A549 (cell line): ENCODE data around the gene MRPL46. TPM values are rescaled to one million over a fixed set of nuclear protein-coding genes. Genes with fewer than 3 reads are reported as not detected.
A peak's percentile ranks its signal among the peaks of the same experiment; 100 is the strongest.

ENCODE experiments used
- ATAC-seq, 2 experiments: fragments of 200-7000 bp in 1 of 2; fragments of >200 bp in 1 of 2; cut with Nextera tagmentation in 1 of 2; cut with Tn5 transposase in 1 of 2; 3 replicates each; pipeline versions ENCODE4 v1.8.0 to v1.9.1; 2018 to 2020; ENCODE audit warnings: mild to moderate bottlenecking in 1 of 2, moderate library complexity in 1 of 2
- CTCF ChIA-PET: fragments of 300-600 bp; sonication (Branson Sonifier 250); formaldehyde crosslinking; extraction: SDS; loops from one replicate; lab custom pipeline; 2021; ENCODE audit warnings: antibody characterized with exemption, inconsistent platforms; lab: Yijun Ruan, JAX
- POLR2A ChIA-PET: fragments of 350-600 bp; formaldehyde crosslinking; extraction: SDS; loops from one replicate; lab custom pipeline; 2021; ENCODE audit warnings: antibody characterized with exemption, inconsistent platforms; lab: Yijun Ruan, JAX
- DNase-seq, 2 experiments: peaks; one replicate each; pipeline versions ENCODE4 v3.0.0 to v3.0.0-alpha.2; 2011 to 2016; ENCODE audit warnings: low read depth in 1 of 2, low spot score in 1 of 2
- FAIRE-seq: peaks from 2 replicates; lab custom pipeline; 2011; peaks lifted over from hg19 to GRCh38; lab: Jason Lieb, UNC
- H3K27ac ChIP-seq, 2 experiments: fragments of >200 bp; sonication (Bioruptor Twin); formaldehyde crosslinking; 3 replicates each; pipeline ENCODE4 v1.5.1; 2016 to 2017
- H3K4me1 ChIP-seq: fragments of >200 bp; sonication (Bioruptor Twin); formaldehyde crosslinking; 3 replicates; pipeline ENCODE4 v1.6.1; 2016
- H3K4me2 ChIP-seq: fragments of >200 bp; sonication (Bioruptor Twin); formaldehyde crosslinking; 3 replicates; pipeline ENCODE4 v1.6.1; 2016
- H3K4me3 ChIP-seq: fragments of >200 bp; sonication (Bioruptor Twin); formaldehyde crosslinking; 3 replicates; pipeline ENCODE4 v1.5.1; 2016
- H3K9me3 ChIP-seq: fragments of >200 bp; sonication (Bioruptor Twin); formaldehyde crosslinking; 3 replicates; pipeline ENCODE4 v1.6.1; 2016
- CBX2 ChIP-seq: fragments of 200-600 bp; sonication (generic); IDR thresholded peaks from 2 replicates; pipeline ENCODE4 v1.6.1; 2016; ENCODE audit warnings: low read depth, mild to moderate bottlenecking, borderline replicate concordance
- CHD4 ChIP-seq: fragments of 200-600 bp; sonication (generic); IDR thresholded peaks from 2 replicates; pipeline ENCODE4 v1.6.1; 2016; ENCODE audit warnings: antibody characterized with exemption, mild to moderate bottlenecking, borderline replicate concordance
- EHF ChIP-seq: fragments of 250-450 bp; sonication (Bioruptor Pico); IDR thresholded peaks from 2 replicates; pipeline ENCODE4 v1.5.0; 2020; ENCODE audit warnings: mild to moderate bottlenecking
- FOXS1 ChIP-seq: fragments of 250-450 bp; sonication (Bioruptor Pico); IDR thresholded peaks from 2 replicates; pipeline ENCODE4 v1.5.0; 2020; ENCODE audit warnings: mild to moderate bottlenecking, moderate library complexity
- GATA3 ChIP-seq: IDR thresholded peaks from 2 replicates; pipeline ENCODE4 v1.6.1; 2012; ENCODE audit warnings: borderline replicate concordance
- HOXB5 ChIP-seq: fragments of 250-450 bp; sonication (Bioruptor Pico); IDR thresholded peaks from 2 replicates; pipeline ENCODE4 v1.5.0; 2020; ENCODE audit warnings: mild to moderate bottlenecking, moderate library complexity
- KDM5A ChIP-seq: fragments of 200-600 bp; sonication (generic); IDR thresholded peaks from 2 replicates; pipeline ENCODE4 v1.6.1; 2016; ENCODE audit warnings: antibody characterized with exemption, mild to moderate bottlenecking
- MAZ ChIP-seq: fragments of 150-350 bp; IDR thresholded peaks from 2 replicates; pipeline ENCODE4 v1.6.1; 2014; ENCODE audit warnings: antibody characterized with exemption, low read depth, low read length, borderline replicate concordance
- MYC ChIP-seq: IDR thresholded peaks from 2 replicates; pipeline ENCODE4 v1.6.1; 2012; ENCODE audit warnings: mild to moderate bottlenecking, inconsistent platforms, low read length, improper control_type of control experiment, borderline replicate concordance
- PHF8 ChIP-seq: fragments of 200-600 bp; sonication (generic); IDR thresholded peaks from 2 replicates; pipeline ENCODE4 v1.6.1; 2016; ENCODE audit warnings: low read depth, mild to moderate bottlenecking, antibody characterized with exemption, moderate library complexity, borderline replicate concordance
- POLR2AphosphoS2 ChIP-seq: conservative IDR thresholded peaks from 2 replicates; pipeline ENCODE4 v1.6.1; 2012; ENCODE audit warnings: low read length, improper control_type of control experiment, inconsistent platforms
- RAD21 ChIP-seq, 2 experiments: fragments of >200 bp in 1 of 2; sonication (Bioruptor Twin) in 1 of 2; formaldehyde crosslinking in 1 of 2; IDR thresholded peaks in 1 of 2; conservative IDR thresholded peaks in 1 of 2; 2 replicates in 1 of 2; 3 replicates in 1 of 2; pipeline ENCODE4 v1.6.1; 2012 to 2018; ENCODE audit warnings: inconsistent platforms in 1 of 2
- RCOR1 ChIP-seq: fragments of 150-350 bp; IDR thresholded peaks from 2 replicates; pipeline ENCODE4 v1.6.1; 2014; ENCODE audit warnings: antibody characterized with exemption, low read length, low read depth
- SMC3 ChIP-seq: fragments of >200 bp; sonication (Bioruptor Twin); formaldehyde crosslinking; IDR thresholded peaks from 3 replicates; pipeline ENCODE4 v1.6.1; 2018; ENCODE audit warnings: inconsistent platforms
- TP53 ChIP-seq: fragments of 250-450 bp; sonication (Bioruptor Pico); IDR thresholded peaks from 2 replicates; pipeline ENCODE4 v1.5.0; 2021; ENCODE audit warnings: mild to moderate bottlenecking, moderate library complexity
- ZFP36 ChIP-seq: fragments of 450-650 bp; IDR thresholded peaks from 2 replicates; pipeline ENCODE4 v1.6.1; 2014; ENCODE audit warnings: borderline replicate concordance; ENCODE audit not compliant: partially characterized antibody
- ZNF302 ChIP-seq: fragments of 250-450 bp; sonication (Bioruptor Pico); IDR thresholded peaks from 2 replicates; pipeline ENCODE4 v1.9.0; 2021; ENCODE audit warnings: inconsistent platforms, mild to moderate bottlenecking, moderate library complexity
- ZSCAN20 ChIP-seq: fragments of 250-450 bp; sonication (Bioruptor Pico); IDR thresholded peaks from 2 replicates; pipeline ENCODE4 v1.8.0; 2022; ENCODE audit warnings: mild to moderate bottlenecking, moderate library complexity
- WGBS: methylation state at CpG from one replicate; pipeline ENCODE4 v1.1.6; 2017; ENCODE audit errors: missing lambda C conversion rate; 5-methylcytosine and 5-hydroxymethylcytosine counted together
- polyA plus RNA-seq, 4 experiments: library from polyadenylated mRNA; depleted of rRNA in 3 of 4; stranded (reverse); fragments of >200 nt; fragmentation: RNase III in 1 of 4; extraction: RNeasy Plus Mini Kit Qiagen cat#74134 plus additional on column Dnase treatment in 1 of 4; gene quantifications; 2 replicates in 3 of 4; 3 replicates in 1 of 4; pipeline ENCODE4 v1.2.3, GENCODE V29; 2011 to 2017
- TF ChIP-seq, protein P1 (sequence below): fragments of 450-650 bp; IDR thresholded peaks from 2 replicates; pipeline ENCODE4 v1.6.1; 2014; ENCODE audit warnings: antibody characterized with exemption
- TF ChIP-seq, protein P2 (sequence below): IDR thresholded peaks from 2 replicates; pipeline ENCODE4 v1.6.1; 2012
- TF ChIP-seq, protein P3 (sequence below): IDR thresholded peaks from 2 replicates; pipeline ENCODE4 v1.6.1; 2012; ENCODE audit warnings: low read depth, borderline replicate concordance
- TF ChIP-seq, protein P4 (sequence below): fragments of >200 bp; sonication (Bioruptor Twin); formaldehyde crosslinking; IDR thresholded peaks from 3 replicates; pipeline ENCODE4 v1.5.1; 2016
- TF ChIP-seq, protein P5 (sequence below): fragments of >200 bp; sonication (Bioruptor Twin); formaldehyde crosslinking; IDR thresholded peaks from 3 replicates; pipeline ENCODE4 v1.6.1; 2016

Gene MRPL46
- polyA plus RNA-seq, 2 of the 4 experiments (the other 2 are of a cell fraction) = 54.9 to 76.1 TPM

DNA sequence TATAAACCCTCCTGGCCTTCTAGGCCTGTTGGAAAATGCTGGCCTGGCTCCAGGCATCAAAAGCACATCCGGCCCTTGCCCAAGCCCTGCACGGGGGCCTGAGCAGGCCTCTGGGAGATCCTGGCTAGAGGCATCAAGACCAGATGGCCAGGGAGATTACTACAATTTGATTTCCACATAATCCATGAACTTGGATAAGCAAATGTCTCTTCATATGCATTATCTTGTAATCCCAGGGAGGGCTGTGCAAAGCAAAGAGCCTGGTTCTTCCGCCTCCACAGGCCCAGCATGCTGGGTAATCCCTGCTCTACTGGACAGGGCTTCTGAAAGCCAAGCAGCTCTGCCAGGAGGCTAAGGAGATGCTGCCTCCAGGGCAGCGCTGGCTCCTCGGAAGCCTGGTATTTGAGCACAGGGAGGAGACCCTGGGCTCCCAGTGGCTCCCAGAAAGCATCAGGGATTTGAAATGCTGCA is 18.2 kb downstream of the MRPL46 start:
- WGBS = 69% methylated on average over 5 of the region's 5 CpGs
- Histone ChIP-seq H3K4me1 (0 out of 3 replicates have a peak, but pooled peaks cover 3% of the 10 kb centered on the region), H3K27ac (peak overlapping the region; percentile 37 to 79), H3K4me3 (no peak overlapping the region), H3K9me3 (peaks cover 10% of the 10 kb centered on the region), H3K4me2 (no peak overlapping the region)
- POLR2A ChIA-PET = no interaction called here
- TF ChIP-seq KDM5A (no peak), ZSCAN20 (no peak), PHF8 (no peak), TP53 (CRISPR knock-in tag) (no peak), RCOR1 (no peak), ZFP36 (no peak), CBX2 (no peak), CHD4 (no peak), POLR2AphosphoS2 (no peak)
- TF ChIP-seq, protein P1, sequence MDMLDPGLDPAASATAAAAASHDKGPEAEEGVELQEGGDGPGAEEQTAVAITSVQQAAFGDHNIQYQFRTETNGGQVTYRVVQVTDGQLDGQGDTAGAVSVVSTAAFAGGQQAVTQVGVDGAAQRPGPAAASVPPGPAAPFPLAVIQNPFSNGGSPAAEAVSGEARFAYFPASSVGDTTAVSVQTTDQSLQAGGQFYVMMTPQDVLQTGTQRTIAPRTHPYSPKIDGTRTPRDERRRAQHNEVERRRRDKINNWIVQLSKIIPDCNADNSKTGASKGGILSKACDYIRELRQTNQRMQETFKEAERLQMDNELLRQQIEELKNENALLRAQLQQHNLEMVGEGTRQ = no peak
- CTCF ChIA-PET = interaction anchor here (0.5 to 12.9 kb wide), 17 partner anchors 10 to 213 kb away, joined by 3 to 201 read pairs (median 5); partner anchors contain the start of gene NTRK3
- no peak for DNase-seq
- no peak for ATAC-seq
- no peak for FAIRE-seq

DNA sequence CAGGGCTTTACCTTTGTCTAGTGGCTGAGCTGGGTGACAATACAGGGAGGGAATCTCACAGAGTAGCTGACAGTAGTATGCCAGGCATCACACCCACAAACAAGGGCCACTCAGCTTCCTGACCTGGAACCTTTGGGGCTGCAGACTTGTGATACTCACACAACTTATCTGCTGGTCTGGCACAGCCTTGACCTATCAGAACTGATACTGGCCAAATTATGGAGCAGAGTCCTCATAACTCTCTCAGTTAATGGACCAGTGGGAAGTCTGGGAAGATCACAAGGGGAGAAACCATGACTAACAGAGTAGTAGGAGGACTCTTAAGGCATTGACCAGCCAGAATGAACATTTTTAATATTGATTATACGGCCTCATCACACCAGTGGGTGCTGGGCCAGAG is 19.4 kb downstream of the MRPL46 start:
- Histone ChIP-seq H3K27ac (peak overlapping the region; percentile 34 to 79; a peak in 5 of 6 replicates), H3K4me2 (no peak overlapping the region), H3K9me3 (peaks cover 23% of the 10 kb centered on the region), H3K4me3 (no peak overlapping the region), H3K4me1 (0 out of 3 replicates have a peak, but pooled peaks cover 3% of the 10 kb centered on the region)
- CTCF ChIA-PET = interaction anchor here (0.6 to 12.9 kb wide), 5 partner anchors 12 to 1350 kb away, joined by 3 to 201 read pairs (median 3); partner anchors contain the start of gene NTRK3
- no peak for DNase-seq
- POLR2A ChIA-PET = no interaction called here
- FAIRE-seq = no peak
- TF ChIP-seq KDM5A (no peak), POLR2AphosphoS2 (no peak), EHF (CRISPR knock-in tag) (no peak), MAZ (no peak), PHF8 (no peak), HOXB5 (no peak), RAD21 (conservative IDR thresholded peaks at IDR 0.05 in 1 of 2, IDR thresholded peaks at IDR 0.05 in 1 of 2) (no peak), GATA3 (no peak), FOXS1 (CRISPR knock-in tag) (no peak), CHD4 (no peak), ZNF302 (CRISPR knock-in tag) (no peak), MYC (no peak), TP53 (CRISPR knock-in tag) (no peak), ZFP36 (no peak)
- TF ChIP-seq, protein P2, sequence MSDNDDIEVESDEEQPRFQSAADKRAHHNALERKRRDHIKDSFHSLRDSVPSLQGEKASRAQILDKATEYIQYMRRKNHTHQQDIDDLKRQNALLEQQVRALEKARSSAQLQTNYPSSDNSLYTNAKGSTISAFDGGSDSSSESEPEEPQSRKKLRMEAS = no peak
- TF ChIP-seq, protein P3, sequence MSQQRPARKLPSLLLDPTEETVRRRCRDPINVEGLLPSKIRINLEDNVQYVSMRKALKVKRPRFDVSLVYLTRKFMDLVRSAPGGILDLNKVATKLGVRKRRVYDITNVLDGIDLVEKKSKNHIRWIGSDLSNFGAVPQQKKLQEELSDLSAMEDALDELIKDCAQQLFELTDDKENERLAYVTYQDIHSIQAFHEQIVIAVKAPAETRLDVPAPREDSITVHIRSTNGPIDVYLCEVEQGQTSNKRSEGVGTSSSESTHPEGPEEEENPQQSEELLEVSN = no peak
- WGBS = 35% methylated on average over 1 of the region's 1 CpG
- ATAC-seq = no peak

DNA sequence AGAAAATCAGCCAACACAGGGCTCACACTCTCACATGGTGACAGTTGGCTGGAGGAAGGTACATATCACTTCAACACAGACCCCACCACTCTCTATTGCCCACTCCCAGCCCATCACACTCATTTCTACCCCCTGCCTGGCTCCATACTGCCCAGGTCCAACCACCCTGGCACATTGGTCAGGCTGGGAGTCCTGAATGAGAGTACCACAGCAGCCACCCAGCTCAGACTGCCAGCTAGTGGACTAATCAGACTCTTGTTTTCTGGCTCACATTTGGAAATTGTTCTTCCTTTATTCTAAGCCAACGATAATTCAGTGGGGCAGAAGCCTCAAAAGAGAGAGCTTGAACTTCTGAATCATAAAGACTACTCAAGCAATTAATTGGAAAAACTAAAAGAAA is 20.0 kb downstream of the MRPL46 start:
- CTCF ChIA-PET = interaction anchor here (0.8 to 12.9 kb wide), 4 partner anchors 7 to 198 kb away, joined by 3 to 201 read pairs (median 4); partner anchors contain the start of gene NTRK3
- WGBS = 10% methylated on average over 1 of the region's 1 CpG
- FAIRE-seq = no peak
- TF ChIP-seq, protein P4, sequence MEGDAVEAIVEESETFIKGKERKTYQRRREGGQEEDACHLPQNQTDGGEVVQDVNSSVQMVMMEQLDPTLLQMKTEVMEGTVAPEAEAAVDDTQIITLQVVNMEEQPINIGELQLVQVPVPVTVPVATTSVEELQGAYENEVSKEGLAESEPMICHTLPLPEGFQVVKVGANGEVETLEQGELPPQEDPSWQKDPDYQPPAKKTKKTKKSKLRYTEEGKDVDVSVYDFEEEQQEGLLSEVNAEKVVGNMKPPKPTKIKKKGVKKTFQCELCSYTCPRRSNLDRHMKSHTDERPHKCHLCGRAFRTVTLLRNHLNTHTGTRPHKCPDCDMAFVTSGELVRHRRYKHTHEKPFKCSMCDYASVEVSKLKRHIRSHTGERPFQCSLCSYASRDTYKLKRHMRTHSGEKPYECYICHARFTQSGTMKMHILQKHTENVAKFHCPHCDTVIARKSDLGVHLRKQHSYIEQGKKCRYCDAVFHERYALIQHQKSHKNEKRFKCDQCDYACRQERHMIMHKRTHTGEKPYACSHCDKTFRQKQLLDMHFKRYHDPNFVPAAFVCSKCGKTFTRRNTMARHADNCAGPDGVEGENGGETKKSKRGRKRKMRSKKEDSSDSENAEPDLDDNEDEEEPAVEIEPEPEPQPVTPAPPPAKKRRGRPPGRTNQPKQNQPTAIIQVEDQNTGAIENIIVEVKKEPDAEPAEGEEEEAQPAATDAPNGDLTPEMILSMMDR = peak; percentile 31
- TF ChIP-seq RAD21 (conservative IDR thresholded peaks at IDR 0.05 in 1 of 2, IDR thresholded peaks at IDR 0.05 in 1 of 2) = peak; percentile 54 to 58; a peak in 4 of 5 replicates
- peak; percentile 51; the same call in 2 of the 3 replicates for TF ChIP-seq SMC3
- TF ChIP-seq, protein P5, sequence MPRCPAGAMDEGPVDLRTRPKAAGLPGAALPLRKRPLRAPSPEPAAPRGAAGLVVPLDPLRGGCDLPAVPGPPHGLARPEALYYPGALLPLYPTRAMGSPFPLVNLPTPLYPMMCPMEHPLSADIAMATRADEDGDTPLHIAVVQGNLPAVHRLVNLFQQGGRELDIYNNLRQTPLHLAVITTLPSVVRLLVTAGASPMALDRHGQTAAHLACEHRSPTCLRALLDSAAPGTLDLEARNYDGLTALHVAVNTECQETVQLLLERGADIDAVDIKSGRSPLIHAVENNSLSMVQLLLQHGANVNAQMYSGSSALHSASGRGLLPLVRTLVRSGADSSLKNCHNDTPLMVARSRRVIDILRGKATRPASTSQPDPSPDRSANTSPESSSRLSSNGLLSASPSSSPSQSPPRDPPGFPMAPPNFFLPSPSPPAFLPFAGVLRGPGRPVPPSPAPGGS = no peak
- H3K27ac ChIP-seq = peak overlapping the region; percentile 34 to 79; a peak in 5 of 6 replicates
- H3K4me2 ChIP-seq = no peak overlapping the region
- no peak; a peak in 1 of 6 replicates for ATAC-seq
- peak in 1 of 2 experiments; percentile 14 for DNase-seq
- peaks cover 26% of the 10 kb centered on the region for H3K9me3 ChIP-seq
- POLR2A ChIA-PET = no interaction called here
- H3K4me3 ChIP-seq = no peak overlapping the region
- 0 out of 3 replicates have a peak, but pooled peaks cover 3% of the 10 kb centered on the region for H3K4me1 ChIP-seq
